Activated CD8-positive, alpha-beta memory T cell treated with anti-CD3 and anti-CD28 coated beads for 4 hours (primary cell): Measurements from ENCODE around the gene YPEL5.

Experiments used
- DNase-seq, 2 donors: peaks; one replicate each; pipeline ENCODE4 v3.0.0-alpha.2; 2020; ENCODE audit warnings: low read depth in 2 of 2

Gene YPEL5

GRCh38 chr2:30165050-30165520 is 18.3 kb downstream of the YPEL5 start:
- peak; percentile 17 to 37 for DNase-seq

GRCh38 chr2:30165617-30166016 is 18.8 kb downstream of the YPEL5 start:
- DNase-seq: no peak

GRCh38 chr2:30172627-30173026 is 25.8 kb downstream of the YPEL5 start:
- DNase-seq: no peak

- no peak for DNase-seq
Measured at GRCh38 chr2:30177440-30177839, 30.6 kb downstream of the YPEL5 start.

- DNase-seq: no peak
Measured at GRCh38 chr2:30177956-30178355, 31.1 kb downstream of the YPEL5 start.

GRCh38 chr2:30178618-30179434 is 32.0 kb downstream of the YPEL5 start:
- DNase-seq: no peak

- no peak for DNase-seq
Measured at GRCh38 chr2:30179536-30179935, 32.7 kb downstream of the YPEL5 start.

GRCh38 chr2:30180226-30180625 is 33.4 kb downstream of the YPEL5 start:
- DNase-seq: no peak

GRCh38 chr2:30181176-30181575 is 34.4 kb downstream of the YPEL5 start:
- DNase-seq: no peak

- DNase-seq: no peak
Measured at GRCh38 chr2:30184035-30184434, 37.2 kb downstream of the YPEL5 start.

GRCh38 chr2:30185178-30185577 is 38.4 kb downstream of the YPEL5 start:
- no peak for DNase-seq

GRCh38 chr2:30188292-30188691 is 41.5 kb downstream of the YPEL5 start:
- no peak for DNase-seq

GRCh38 chr2:30190637-30191036 is 43.8 kb downstream of the YPEL5 start:
- no peak for DNase-seq

GRCh38 chr2:30191107-30191506 is 44.3 kb downstream of the YPEL5 start:
- DNase-seq: no peak

- DNase-seq: no peak
Measured at GRCh38 chr2:30191819-30192271, 45.0 kb downstream of the YPEL5 start.

GRCh38 chr2:30192314-30192713 is 45.5 kb downstream of the YPEL5 start:
- no peak for DNase-seq

GRCh38 chr2:30193104-30193681 is 46.4 kb downstream of the YPEL5 start:
- DNase-seq: no peak

- DNase-seq: no peak
Measured at GRCh38 chr2:30194421-30194820, 47.6 kb downstream of the YPEL5 start.

- no peak for DNase-seq
Measured at GRCh38 chr2:30195016-30195415, 48.2 kb downstream of the YPEL5 start.

- DNase-seq: no peak
Measured at GRCh38 chr2:30197570-30198192, 50.9 kb downstream of the YPEL5 start.

- no peak for DNase-seq
Measured at GRCh38 chr2:30201990-30202389, 55.2 kb downstream of the YPEL5 start.

GRCh38 chr2:30203156-30203555 is 56.3 kb downstream of the YPEL5 start:
- DNase-seq: no peak

- DNase-seq: no peak
Measured at GRCh38 chr2:30204281-30204680, 57.5 kb downstream of the YPEL5 start.
